ENCODE measurements around the gene PLXNA1.

DNA sequence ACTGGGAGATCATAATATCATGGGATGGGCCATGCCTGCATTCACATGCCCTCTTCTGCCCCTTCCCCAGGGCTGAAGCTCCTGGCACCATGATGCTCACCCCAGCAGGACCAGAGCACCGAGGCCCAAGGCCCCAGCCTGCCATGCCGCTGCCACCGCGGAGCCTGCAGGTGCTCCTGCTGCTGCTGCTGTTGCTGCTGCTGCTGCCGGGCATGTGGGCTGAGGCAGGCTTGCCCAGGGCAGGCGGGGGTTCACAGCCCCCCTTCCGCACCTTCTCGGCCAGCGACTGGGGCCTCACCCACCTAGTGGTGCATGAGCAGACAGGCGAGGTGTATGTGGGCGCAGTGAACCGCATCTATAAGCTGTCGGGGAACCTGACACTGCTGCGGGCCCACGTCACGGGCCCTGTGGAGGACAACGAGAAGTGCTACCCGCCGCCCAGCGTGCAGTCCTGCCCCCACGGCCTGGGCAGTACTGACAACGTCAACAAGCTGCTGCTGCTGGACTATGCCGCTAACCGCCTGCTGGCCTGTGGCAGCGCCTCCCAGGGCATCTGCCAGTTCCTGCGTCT is 5.6 kb downstream of the PLXNA1 start:
- TF ChIP-seq SP1 (IDR thresholded peaks at IDR 0.05; ENCODE audit: low read depth) (no peak), FOSL1 (IDR thresholded peaks at IDR 0.05; ENCODE audit: low read depth) (no peak), TCF7L2 (IDR thresholded peaks at IDR 0.05; ENCODE audit: borderline replicate concordance, extremely low read depth, insufficient read depth, insufficient read length) (no peak), EZH2 (IDR thresholded peaks at IDR 0.05) (no peak)
- TF ChIP-seq, protein P1, sequence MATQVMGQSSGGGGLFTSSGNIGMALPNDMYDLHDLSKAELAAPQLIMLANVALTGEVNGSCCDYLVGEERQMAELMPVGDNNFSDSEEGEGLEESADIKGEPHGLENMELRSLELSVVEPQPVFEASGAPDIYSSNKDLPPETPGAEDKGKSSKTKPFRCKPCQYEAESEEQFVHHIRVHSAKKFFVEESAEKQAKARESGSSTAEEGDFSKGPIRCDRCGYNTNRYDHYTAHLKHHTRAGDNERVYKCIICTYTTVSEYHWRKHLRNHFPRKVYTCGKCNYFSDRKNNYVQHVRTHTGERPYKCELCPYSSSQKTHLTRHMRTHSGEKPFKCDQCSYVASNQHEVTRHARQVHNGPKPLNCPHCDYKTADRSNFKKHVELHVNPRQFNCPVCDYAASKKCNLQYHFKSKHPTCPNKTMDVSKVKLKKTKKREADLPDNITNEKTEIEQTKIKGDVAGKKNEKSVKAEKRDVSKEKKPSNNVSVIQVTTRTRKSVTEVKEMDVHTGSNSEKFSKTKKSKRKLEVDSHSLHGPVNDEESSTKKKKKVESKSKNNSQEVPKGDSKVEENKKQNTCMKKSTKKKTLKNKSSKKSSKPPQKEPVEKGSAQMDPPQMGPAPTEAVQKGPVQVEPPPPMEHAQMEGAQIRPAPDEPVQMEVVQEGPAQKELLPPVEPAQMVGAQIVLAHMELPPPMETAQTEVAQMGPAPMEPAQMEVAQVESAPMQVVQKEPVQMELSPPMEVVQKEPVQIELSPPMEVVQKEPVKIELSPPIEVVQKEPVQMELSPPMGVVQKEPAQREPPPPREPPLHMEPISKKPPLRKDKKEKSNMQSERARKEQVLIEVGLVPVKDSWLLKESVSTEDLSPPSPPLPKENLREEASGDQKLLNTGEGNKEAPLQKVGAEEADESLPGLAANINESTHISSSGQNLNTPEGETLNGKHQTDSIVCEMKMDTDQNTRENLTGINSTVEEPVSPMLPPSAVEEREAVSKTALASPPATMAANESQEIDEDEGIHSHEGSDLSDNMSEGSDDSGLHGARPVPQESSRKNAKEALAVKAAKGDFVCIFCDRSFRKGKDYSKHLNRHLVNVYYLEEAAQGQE (IDR thresholded peaks at IDR 0.05; ENCODE audit: low read depth): no peak
